GM12878 (cell line): ENCODE data around the gene OR6C70. TPM values are rescaled to one million over a fixed set of nuclear protein-coding genes. Genes with fewer than 3 reads are reported as not detected.
"Not testable (repeated sequence)": the region's sequence is repeated elsewhere in the genome, so short reads cannot be mapped to it uniquely, and the experiment has no call there.

Source experiments
- ATAC-seq: fragments of 200-7000 bp; cut with Tn5 transposase; 3 replicates; pipeline ENCODE4 v1.9.1; 2020; ENCODE audit warnings: mild to moderate bottlenecking, moderate library complexity
- BruUV-seq: library from RNA; stranded (reverse); fragments of 400-500 nt; replicated peaks from 2 replicates; lab custom pipeline; 2021; lab: Mats Ljungman, UMichigan
- CTCF ChIA-PET: fragments of 300-600 bp; sonication (Branson Sonifier 250); formaldehyde crosslinking; extraction: SDS; loops from one replicate; lab custom pipeline; 2021; ENCODE audit warnings: inconsistent platforms; lab: Yijun Ruan, JAX
- POLR2A ChIA-PET: fragments of 350-600 bp; formaldehyde crosslinking; extraction: SDS; loops from one replicate; lab custom pipeline; 2021; ENCODE audit warnings: inconsistent platforms; lab: Charles Lee
- RAD21 ChIA-PET: fragments of 300-600 bp; sonication (Branson Sonifier 250); formaldehyde crosslinking; loops from one replicate; lab custom pipeline; 2023; ENCODE audit warnings: antibody characterized with exemption; ENCODE audit not compliant: unreplicated experiment; lab: Charles Lee
- SMC1A ChIA-PET: fragments of 300-600 bp; sonication (Branson Sonifier 250); formaldehyde crosslinking; loops from one replicate; lab custom pipeline; 2023; ENCODE audit not compliant: unreplicated experiment, uncharacterized antibody; lab: Charles Lee
- DNase-seq: peaks from one replicate; pipeline ENCODE4 v3.0.0-alpha.2; 2011; ENCODE audit warnings: low read depth, low spot score
- FAIRE-seq: peaks from 3 replicates; lab custom pipeline; 2011; peaks lifted over from hg19 to GRCh38; lab: Jason Lieb, UNC
- H2AFZ ChIP-seq: 2 replicates; pipeline ENCODE4 v1.6.0; 2011; ENCODE audit warnings: low read depth, low read length, control low read depth; ENCODE audit not compliant: control insufficient read depth
- H3K27ac ChIP-seq: 2 replicates; pipeline ENCODE4 v1.5.1; 2011; ENCODE audit warnings: control low read depth; ENCODE audit not compliant: control insufficient read depth, insufficient read depth
- H3K27me3 ChIP-seq, 2 experiments: replicated peaks in 1 of 2; 2 replicates each; pipeline versions ENCODE4 v1.6.0 to v1.6.1; 2011; ENCODE audit warnings: low read length in 1 of 2; ENCODE audit not compliant: control insufficient read depth in 2 of 2, insufficient read depth in 2 of 2
- H3K36me3 ChIP-seq, 2 experiments: 2 replicates each; pipeline ENCODE4 v1.5.1; 2011; ENCODE audit warnings: low read length in 1 of 2; ENCODE audit not compliant: control insufficient read depth in 2 of 2, insufficient read depth in 2 of 2
- H3K4me1 ChIP-seq: 2 replicates; pipeline ENCODE4 v1.6.1; 2011; ENCODE audit warnings: mild to moderate bottlenecking, low read length, moderate library complexity, mixed read lengths; ENCODE audit not compliant: control insufficient read depth, insufficient read depth
- H3K4me2 ChIP-seq: 2 replicates; pipeline ENCODE4 v1.6.0; 2011; ENCODE audit warnings: control low read depth; ENCODE audit not compliant: control insufficient read depth, insufficient read depth
- H3K4me3 ChIP-seq: fragments of 200-600 bp; sonication (generic); 2 replicates; pipeline ENCODE4 v1.5.1; 2016
- H3K79me2 ChIP-seq: 2 replicates; pipeline ENCODE4 v1.6.0; 2011; ENCODE audit warnings: low read length; ENCODE audit not compliant: control insufficient read depth, insufficient read depth
- H3K9ac ChIP-seq: 2 replicates; pipeline ENCODE4 v1.8.0; 2011; ENCODE audit warnings: low read length, control low read depth, mixed read lengths; ENCODE audit not compliant: control insufficient read depth, insufficient read depth
- H3K9me3 ChIP-seq: replicated peaks from 3 replicates; pipeline ENCODE4 v1.5.1; 2011; ENCODE audit warnings: mild to moderate bottlenecking, low read length; ENCODE audit not compliant: control insufficient read depth, insufficient read depth
- H4K20me1 ChIP-seq: 2 replicates; pipeline ENCODE4 v1.6.0; 2011; ENCODE audit not compliant: control insufficient read depth, insufficient read depth
- ATF2 ChIP-seq: IDR thresholded peaks from 2 replicates; pipeline ENCODE4 v1.6.1; 2012; ENCODE audit warnings: low read length, inconsistent platforms
- BRCA1 ChIP-seq: IDR thresholded peaks from 2 replicates; pipeline ENCODE4 v1.6.1; 2011; ENCODE audit warnings: low read depth, low read length, improper control_type of control experiment
- CEBPB ChIP-seq, 2 experiments: fragments of 150-350 bp in 1 of 2; IDR thresholded peaks; 2 replicates each; pipeline ENCODE4 v1.6.1; 2012 to 2014; ENCODE audit warnings: low read depth in 2 of 2, low read length in 2 of 2, borderline replicate concordance in 1 of 2, inconsistent platforms in 1 of 2
- HDGF ChIP-seq: fragments of 450-650 bp; IDR thresholded peaks from 2 replicates; pipeline ENCODE4 v1.6.1; 2016; ENCODE audit warnings: antibody characterized with exemption
- KLF5 ChIP-seq: fragments of 450-650 bp; IDR thresholded peaks from 2 replicates; pipeline ENCODE4 v1.6.1; 2014; ENCODE audit warnings: mild to moderate bottlenecking; ENCODE audit not compliant: partially characterized antibody
- PAX8 ChIP-seq: fragments of 450-650 bp; IDR thresholded peaks from 2 replicates; pipeline ENCODE4 v1.6.1; 2017; ENCODE audit warnings: mild to moderate bottlenecking, moderate library complexity
- WGBS: methylation state at CpG from one replicate; pipeline ENCODE4 v1.1.6; 2016; ENCODE audit warnings: low lambda C conversion rate; ENCODE audit not compliant: insufficient replicate concordance, insufficient coverage; ENCODE audit errors: missing lambda C conversion rate; 5-methylcytosine and 5-hydroxymethylcytosine counted together
- in situ Hi-C: fragments of 300-500 bp; cut with MboI; formaldehyde crosslinking; loops from 9 replicates; pipeline ENCODE4 v1.14.3; 2018; ENCODE audit warnings: mixed read lengths
- intact Hi-C: fragments of 100-400 bp; cut with micrococcal nuclease; formaldehyde crosslinking; loops from one replicate; pipeline ENCODE4 v1.14.2; 2022; ENCODE audit not compliant: unreplicated experiment
- polyA plus RNA-seq, 11 experiments: library from polyadenylated mRNA; depleted of rRNA in 4 of 11; unstranded in 6 of 11; stranded (reverse) in 5 of 11; fragments of >200 nt; fragmentation: Nextera tagmentation in 4 of 11; fragmentation: Illumina TruSeq in 1 of 11; extraction: Ambion mirVana in 4 of 11; extraction: Trizol in 1 of 11; gene quantifications; 1 replicate in 1 of 11; 2 replicates in 10 of 11; pipeline versions ENCODE4 v1.2.1 to v1.2.3, GENCODE V29; 2011 to 2016; ENCODE audit warnings: inconsistent platforms in 2 of 11, missing spikeins in 2 of 11, low read depth in 1 of 11
- total RNA-seq, 4 experiments: library from RNA; depleted of rRNA in 3 of 4; stranded (reverse); fragments of >200 nt in 3 of 4; fragmentation: Illumina TruSeq in 1 of 4; extraction: Trizol in 1 of 4; gene quantifications; 2 replicates each; pipeline versions ENCODE4 v1.2.1 to v1.2.3, GENCODE V29; 2013 to 2021
- TF ChIP-seq, protein P1 (sequence below): fragments of 450-650 bp; IDR thresholded peaks from 2 replicates; pipeline ENCODE4 v1.6.1; 2017; ENCODE audit warnings: mild to moderate bottlenecking, moderate library complexity
- TF ChIP-seq, protein P2 (sequence below): IDR thresholded peaks from 2 replicates; pipeline ENCODE4 v1.6.1; 2012; ENCODE audit warnings: low read depth, low read length, improper control_type of control experiment
- TF ChIP-seq, protein P3 (sequence below): fragments of 450-650 bp; IDR thresholded peaks from 2 replicates; pipeline ENCODE4 v1.6.1; 2016; ENCODE audit warnings: mild to moderate bottlenecking

The OR6C70 gene
- total and polyA plus RNA-seq, 10 of the 15 experiments (the other 5 are each of a cell fraction or from before 2014, with no cell fraction given): not detected

- TF ChIP-seq, protein P1, sequence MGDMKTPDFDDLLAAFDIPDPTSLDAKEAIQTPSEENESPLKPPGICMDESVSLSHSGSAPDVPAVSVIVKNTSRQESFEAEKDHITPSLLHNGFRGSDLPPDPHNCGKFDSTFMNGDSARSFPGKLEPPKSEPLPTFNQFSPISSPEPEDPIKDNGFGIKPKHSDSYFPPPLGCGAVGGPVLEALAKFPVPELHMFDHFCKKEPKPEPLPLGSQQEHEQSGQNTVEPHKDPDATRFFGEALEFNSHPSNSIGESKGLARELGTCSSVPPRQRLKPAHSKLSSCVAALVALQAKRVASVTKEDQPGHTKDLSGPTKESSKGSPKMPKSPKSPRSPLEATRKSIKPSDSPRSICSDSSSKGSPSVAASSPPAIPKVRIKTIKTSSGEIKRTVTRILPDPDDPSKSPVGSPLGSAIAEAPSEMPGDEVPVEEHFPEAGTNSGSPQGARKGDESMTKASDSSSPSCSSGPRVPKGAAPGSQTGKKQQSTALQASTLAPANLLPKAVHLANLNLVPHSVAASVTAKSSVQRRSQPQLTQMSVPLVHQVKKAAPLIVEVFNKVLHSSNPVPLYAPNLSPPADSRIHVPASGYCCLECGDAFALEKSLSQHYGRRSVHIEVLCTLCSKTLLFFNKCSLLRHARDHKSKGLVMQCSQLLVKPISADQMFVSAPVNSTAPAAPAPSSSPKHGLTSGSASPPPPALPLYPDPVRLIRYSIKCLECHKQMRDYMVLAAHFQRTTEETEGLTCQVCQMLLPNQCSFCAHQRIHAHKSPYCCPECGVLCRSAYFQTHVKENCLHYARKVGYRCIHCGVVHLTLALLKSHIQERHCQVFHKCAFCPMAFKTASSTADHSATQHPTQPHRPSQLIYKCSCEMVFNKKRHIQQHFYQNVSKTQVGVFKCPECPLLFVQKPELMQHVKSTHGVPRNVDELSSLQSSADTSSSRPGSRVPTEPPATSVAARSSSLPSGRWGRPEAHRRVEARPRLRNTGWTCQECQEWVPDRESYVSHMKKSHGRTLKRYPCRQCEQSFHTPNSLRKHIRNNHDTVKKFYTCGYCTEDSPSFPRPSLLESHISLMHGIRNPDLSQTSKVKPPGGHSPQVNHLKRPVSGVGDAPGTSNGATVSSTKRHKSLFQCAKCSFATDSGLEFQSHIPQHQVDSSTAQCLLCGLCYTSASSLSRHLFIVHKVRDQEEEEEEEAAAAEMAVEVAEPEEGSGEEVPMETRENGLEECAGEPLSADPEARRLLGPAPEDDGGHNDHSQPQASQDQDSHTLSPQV: no peak
- TF ChIP-seq HDGF: no peak
- TF ChIP-seq, protein P2, sequence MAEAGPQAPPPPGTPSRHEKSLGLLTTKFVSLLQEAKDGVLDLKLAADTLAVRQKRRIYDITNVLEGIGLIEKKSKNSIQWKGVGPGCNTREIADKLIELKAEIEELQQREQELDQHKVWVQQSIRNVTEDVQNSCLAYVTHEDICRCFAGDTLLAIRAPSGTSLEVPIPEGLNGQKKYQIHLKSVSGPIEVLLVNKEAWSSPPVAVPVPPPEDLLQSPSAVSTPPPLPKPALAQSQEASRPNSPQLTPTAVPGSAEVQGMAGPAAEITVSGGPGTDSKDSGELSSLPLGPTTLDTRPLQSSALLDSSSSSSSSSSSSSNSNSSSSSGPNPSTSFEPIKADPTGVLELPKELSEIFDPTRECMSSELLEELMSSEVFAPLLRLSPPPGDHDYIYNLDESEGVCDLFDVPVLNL: no peak
- TF ChIP-seq, protein P3, sequence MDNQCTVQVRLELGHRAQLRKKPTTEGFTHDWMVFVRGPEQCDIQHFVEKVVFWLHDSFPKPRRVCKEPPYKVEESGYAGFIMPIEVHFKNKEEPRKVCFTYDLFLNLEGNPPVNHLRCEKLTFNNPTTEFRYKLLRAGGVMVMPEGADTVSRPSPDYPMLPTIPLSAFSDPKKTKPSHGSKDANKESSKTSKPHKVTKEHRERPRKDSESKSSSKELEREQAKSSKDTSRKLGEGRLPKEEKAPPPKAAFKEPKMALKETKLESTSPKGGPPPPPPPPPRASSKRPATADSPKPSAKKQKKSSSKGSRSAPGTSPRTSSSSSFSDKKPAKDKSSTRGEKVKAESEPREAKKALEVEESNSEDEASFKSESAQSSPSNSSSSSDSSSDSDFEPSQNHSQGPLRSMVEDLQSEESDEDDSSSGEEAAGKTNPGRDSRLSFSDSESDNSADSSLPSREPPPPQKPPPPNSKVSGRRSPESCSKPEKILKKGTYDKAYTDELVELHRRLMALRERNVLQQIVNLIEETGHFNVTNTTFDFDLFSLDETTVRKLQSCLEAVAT: no peak
- no peak for TF ChIP-seq PAX8
- no peak for TF ChIP-seq KLF5
- TF ChIP-seq ATF2: no peak
- TF ChIP-seq CEBPB (IDR thresholded peaks at IDR 0.05; ENCODE audit: borderline replicate concordance in 1 of 2, low read depth in 2 of 2, low read length in 2 of 2): no peak
- no peak for TF ChIP-seq BRCA1
Measured at GRCh38 chr12:55492078-55492477, 22.1 kb upstream of the OR6C70 start, which contains the start of gene OR6C68 (continued).

GRCh38 chr12:55484284-55484683 is 14.3 kb upstream of the OR6C70 start:
- H3K4me1 ChIP-seq, BruUV-seq, SMC1A ChIA-PET, CTCF ChIA-PET, FAIRE-seq, H3K9ac ChIP-seq, H3K79me2 ChIP-seq, RAD21 ChIA-PET, POLR2A ChIA-PET, in situ Hi-C loops, H3K27ac ChIP-seq, H3K9me3 ChIP-seq, ATAC-seq, DNase-seq, H3K36me3 ChIP-seq, H2AFZ ChIP-seq, H4K20me1 ChIP-seq, H3K4me2 ChIP-seq, intact Hi-C loops, H3K4me3 ChIP-seq, H3K27me3 ChIP-seq: not testable (repeated sequence)
- WGBS: 67% methylated on average over 11 of the region's 13 CpGs
